ENCODE results near the gene CMA1.

The CMA1 gene

DNA sequence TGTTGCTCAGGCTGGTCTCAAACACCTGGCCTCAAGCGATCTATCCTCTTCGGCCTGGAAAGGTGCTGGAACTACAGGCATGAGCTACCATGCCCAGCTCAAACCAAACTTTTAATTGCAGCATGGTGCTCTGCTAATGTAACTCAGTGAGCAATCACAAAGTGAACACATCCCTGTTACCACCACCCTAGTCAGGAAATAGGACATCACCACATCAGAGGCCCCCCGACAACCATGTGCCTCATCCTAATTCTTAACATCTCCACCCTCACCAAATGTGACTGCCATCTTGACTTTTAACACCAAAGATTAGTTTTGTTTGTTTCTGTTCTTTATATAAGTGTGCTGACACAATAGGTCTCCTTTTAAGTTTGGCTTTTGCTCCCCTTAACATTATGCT lies 42.7 kb downstream of the CMA1 start:
- no peak for DNase-seq

DNA sequence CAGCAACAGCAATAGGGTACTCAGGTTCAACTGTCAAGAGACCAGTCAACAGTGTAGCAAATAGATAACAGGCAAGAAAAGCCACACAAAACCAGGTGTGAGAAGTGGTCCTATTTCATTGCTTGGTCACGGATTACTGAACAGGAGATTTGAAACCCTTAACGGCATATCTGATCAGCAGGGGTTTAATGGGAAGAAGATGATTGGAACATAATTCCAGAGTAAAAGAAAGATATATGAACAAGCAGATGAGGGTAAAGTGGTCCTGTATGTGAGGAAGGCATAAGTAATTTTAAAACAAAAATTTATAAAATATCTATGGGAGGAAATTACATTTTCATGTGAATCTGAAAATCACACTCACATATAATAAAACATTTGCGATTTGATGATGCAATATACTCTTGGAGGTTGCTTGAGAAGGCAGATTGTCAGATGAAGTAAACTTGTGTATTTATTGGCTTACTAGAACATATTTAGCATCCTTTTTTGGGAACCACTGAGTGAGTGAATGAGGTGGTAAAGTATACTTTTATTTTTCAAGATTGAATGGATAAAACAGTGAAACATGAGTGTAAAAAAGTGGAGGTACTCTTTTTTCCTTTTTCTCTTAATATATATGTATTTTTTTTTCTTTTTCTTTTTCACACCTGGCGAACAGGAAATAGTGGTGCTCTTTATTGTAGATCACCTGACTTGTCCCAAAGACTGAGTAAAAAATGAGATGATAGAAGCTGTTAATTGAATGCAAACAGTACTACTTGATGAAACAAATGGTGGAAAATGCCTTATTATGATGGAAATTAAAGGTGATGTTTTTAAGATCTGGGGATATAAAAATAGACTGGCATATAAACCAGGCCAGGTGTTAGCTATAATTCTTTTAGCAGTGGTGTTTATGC lies 43.9 kb downstream of the CMA1 start:
- DNase-seq = no peak

DNA sequence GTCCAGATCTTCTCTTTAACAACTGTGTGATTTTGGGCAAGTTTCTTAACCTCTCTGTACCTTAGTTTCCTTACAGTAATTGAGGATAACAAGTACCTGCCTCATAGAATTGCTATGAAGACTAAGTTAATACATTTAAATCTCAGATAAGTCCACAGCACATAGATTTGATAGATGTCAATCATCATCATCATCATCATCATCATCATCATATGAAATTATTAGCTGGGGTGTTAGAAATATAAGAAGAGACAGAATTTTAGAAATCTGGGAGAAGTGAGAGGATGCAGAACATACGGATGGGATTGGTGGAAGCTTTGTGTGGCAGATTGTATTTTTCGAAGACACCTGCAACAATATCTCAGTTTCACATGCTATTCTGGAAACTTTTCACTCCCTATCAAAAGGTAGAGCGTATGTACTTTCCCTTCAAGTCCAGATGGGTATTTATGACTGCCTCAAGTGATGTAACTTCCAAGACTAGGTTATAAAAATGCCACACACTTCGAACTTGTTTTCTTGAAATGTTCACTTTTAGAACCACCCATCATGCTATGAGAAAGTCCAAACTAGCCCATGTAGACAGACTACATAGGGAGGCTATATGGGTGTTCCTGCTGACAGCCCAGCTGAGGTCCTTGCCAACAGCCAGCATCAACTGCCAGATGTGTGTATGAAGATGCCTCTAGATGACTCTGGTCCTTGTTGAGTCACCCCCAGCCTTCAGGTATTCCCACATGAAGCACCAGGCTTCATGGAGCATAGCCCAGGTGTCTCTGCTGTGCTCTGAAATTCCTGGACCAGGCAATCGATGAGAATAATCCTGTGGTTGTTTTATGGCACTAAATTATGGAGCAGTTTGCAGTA lies 44.8 kb downstream of the CMA1 start:
- DNase-seq = no peak

DNA sequence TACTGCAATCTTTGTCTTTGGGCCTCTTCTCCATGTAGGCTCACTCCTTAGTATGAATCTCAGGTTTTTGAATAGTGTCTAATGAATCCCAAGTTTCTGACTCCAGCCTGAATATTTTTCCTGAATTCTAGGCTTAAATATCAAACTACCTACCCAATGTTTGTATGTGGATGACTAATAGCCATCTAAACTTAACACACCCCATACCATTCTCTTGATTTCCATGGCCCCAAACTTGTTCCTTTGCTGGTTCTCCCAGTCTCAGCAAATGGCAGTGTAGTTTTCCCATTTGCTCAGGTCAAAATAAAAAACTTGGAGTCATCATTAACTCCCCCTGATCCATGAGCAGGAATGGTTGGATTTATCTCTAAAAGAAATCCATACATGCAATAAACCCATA lies 46.7 kb downstream of the CMA1 start:
- no peak for DNase-seq

DNA sequence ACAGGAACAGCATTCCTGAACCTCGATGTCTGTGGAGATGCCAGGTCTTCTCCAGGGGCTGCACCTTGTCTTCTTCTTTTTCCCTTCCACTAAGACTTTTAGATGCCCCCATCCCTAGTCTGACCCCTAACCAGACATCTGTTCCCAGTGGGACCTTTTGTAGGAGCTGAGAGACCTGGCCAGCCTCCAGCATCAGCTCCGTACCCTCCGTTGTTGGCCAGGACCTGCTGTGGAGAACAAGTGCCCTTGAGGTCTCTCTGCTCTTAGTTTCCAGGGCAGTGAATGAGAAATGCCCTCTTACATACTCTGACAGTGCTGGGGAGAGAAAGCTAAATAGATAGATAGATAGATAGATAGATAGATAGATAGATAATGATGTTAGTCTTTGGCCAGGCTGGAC lies 48.7 kb downstream of the CMA1 start:
- DNase-seq = no peak

DNA sequence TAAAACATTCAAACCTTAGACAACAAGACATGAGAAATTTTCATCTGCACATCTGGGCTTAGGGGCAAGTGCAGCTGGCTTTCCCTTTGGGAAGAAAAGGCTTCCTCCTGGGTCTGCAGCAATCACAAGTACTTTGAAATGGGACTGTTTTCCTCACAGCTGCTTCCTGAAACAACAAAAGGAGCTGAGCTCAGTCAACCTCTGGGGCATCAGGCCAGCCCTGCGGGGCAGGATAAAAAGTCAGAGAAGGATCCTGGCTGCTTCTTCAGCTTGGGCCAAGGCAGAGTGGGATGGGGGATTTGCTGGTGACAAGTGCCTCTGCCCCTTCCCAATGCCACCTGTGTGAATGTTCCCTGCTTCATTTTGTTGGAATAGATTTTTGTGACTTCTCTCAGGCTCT lies 49.3 kb downstream of the CMA1 start:
- no peak for DNase-seq

DNA sequence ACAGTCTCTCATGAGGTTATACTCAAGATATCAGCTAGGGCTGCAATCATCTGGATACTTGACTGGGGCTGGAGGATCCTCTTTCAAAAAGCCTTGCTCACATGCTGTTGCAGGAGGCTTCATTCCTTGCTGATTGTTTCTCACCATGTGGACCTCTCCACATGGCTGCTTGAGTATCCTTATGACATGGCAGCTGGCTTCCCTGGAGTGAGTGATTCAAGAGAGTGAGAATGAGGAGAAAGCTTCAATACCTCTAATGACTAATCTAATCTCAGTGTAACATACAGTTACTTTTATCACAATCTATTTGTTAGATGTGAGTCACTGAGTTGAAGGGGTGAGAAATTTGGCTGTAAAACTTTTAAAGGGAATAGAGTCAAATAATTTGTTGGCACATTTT lies 51.1 kb downstream of the CMA1 start:
- DNase-seq = peak; percentile 32

Measured in stimulated activated CD4-positive, alpha-beta T cell treated with anti-CD3 and anti-CD28 coated beads, Interleukin-1b, Interleukin-23, amount 100 ng/mL, for 48 hours (primary cell).